Suppressor macrophage treated with lipopolysaccharide for 4 hours (primary cell): ENCODE measurements around the gene ZNF526.

ENCODE experiments used
- DNase-seq: peaks from one replicate; pipeline ENCODE4 v3.0.0-alpha.2; 2020

Gene ZNF526

GRCh38 chr19:42226886-42227285 is 6.8 kb downstream of the ZNF526 start:
- no peak for DNase-seq

GRCh38 chr19:42228641-42229040 is 8.5 kb downstream of the ZNF526 start:
- no peak for DNase-seq

- no peak for DNase-seq
Observed at GRCh38 chr19:42229301-42229854, 9.3 kb downstream of the ZNF526 start.

GRCh38 chr19:42229855-42230351 is 9.8 kb downstream of the ZNF526 start:
- no peak for DNase-seq

- no peak for DNase-seq
Observed at GRCh38 chr19:42230571-42230970, 10.5 kb downstream of the ZNF526 start.

- no peak for DNase-seq
Observed at GRCh38 chr19:42232435-42232834, 12.3 kb downstream of the ZNF526 start.

- no peak for DNase-seq
Observed at GRCh38 chr19:42233106-42233505, 13.0 kb downstream of the ZNF526 start.

GRCh38 chr19:42233678-42234292 is 13.7 kb downstream of the ZNF526 start:
- no peak for DNase-seq

- DNase-seq, result no peak
Observed at GRCh38 chr19:42234364-42234763, 14.3 kb downstream of the ZNF526 start.

- DNase-seq, result no peak
Observed at GRCh38 chr19:42235181-42235580, 15.1 kb downstream of the ZNF526 start.

GRCh38 chr19:42239544-42240220 is 19.6 kb downstream of the ZNF526 start:
- DNase-seq, result no peak

GRCh38 chr19:42241279-42241678 is 21.2 kb downstream of the ZNF526 start:
- no peak for DNase-seq

GRCh38 chr19:42242069-42242511 is 22.0 kb downstream of the ZNF526 start:
- peak; percentile 28 for DNase-seq

GRCh38 chr19:42242512-42243409 is 22.6 kb downstream of the ZNF526 start, which contains the start of gene GSK3A:
Gene GSK3A (minus strand): TSS chr19:42242602. CDS start chr19:42242465, 137 bp downstream.
- DNase-seq, result peak; percentile 99

GRCh38 chr19:42244347-42245220 is 24.5 kb downstream of the ZNF526 start:
- peak; percentile 96 for DNase-seq

- no peak for DNase-seq
Observed at GRCh38 chr19:42245231-42245630, 25.1 kb downstream of the ZNF526 start.

- no peak for DNase-seq
Observed at GRCh38 chr19:42246143-42246921, 26.2 kb downstream of the ZNF526 start.

- DNase-seq, result no peak
Observed at GRCh38 chr19:42246922-42247639, 27.0 kb downstream of the ZNF526 start.

- no peak for DNase-seq
Observed at GRCh38 chr19:42247640-42248199, 27.6 kb downstream of the ZNF526 start.
